Measurements from ENCODE around the gene YTHDF1. TPM values are rescaled to one million over a fixed set of nuclear protein-coding genes. Genes with fewer than 3 reads are reported as not detected.

YTHDF1 gene
- total and polyA plus RNA-seq, 2 donors (not counting 1 experiment from before 2014, with no cell fraction given) = 16.3 to 25.9 TPM

DNA sequence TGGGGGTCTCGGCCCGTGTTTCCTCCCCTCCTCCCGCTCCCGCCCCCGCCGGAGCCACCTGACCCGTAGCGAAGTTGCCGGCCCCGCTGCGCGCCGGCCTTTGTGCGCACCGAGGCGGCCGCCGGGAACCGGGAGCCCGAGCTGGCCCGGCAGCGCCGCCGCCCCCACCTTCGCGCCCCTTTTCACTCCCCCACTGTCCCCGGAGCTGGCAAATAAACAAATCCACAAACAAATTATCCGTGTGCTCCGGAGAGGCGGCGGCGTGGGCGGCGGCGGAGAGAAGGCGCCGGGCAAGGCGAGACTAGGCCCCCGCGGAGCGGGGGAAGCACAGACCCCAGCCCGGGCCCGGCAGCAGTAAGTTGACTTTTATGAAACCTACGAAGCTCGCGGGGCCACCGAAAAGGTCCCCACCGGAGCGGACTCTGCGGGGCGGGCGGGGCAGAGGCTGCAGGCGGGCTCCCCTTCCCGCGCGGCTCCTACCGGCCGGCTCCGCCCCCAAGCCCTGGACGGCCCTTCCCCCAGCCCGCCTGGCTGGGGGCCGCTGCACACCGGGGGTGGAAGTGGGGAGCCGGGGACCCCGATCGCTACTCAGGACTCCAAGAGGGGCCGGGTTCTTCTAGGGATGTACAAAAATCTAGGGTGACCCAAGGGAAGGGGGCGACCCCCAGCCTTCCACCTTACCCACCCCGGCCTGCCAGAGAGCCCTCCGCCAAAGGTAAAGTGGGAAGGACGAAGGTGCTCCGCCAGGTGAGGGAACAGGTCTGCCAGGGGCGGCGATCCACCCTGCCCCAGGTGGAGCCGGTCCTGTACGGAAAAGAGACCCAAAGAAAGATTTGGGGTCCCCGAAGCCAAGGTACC is 40.7 kb downstream of the YTHDF1 start:
- Histone ChIP-seq H3K79me2 (ENCODE audit: control insufficient read depth, insufficient read depth, low read length) (no peaks in the 10 kb centered on the region), H3K9me3 (ENCODE audit: control insufficient read depth, insufficient read depth, low read depth, low read length) (no peaks in the 10 kb centered on the region), H4K20me1 (ENCODE audit: control insufficient read depth, extremely low read depth, insufficient read depth, low read length) (no peaks in the 10 kb centered on the region), H3K4me3 (replicated peaks in 1 of 4; ENCODE audit: control extremely low read depth in 1 of 4, insufficient read depth in 1 of 4, low read depth in 3 of 4, low read length in 4 of 4) (no peak overlapping the region), H3K27ac (ENCODE audit: insufficient read depth, low read length) (no peak overlapping the region), H3K4me2 (ENCODE audit: extremely low read depth, insufficient read depth, low read length) (no peak overlapping the region), H3K4me1 (ENCODE audit: control insufficient read depth, extremely low read depth, insufficient read depth, low read length) (no peaks in the 10 kb centered on the region), H2AFZ (ENCODE audit: low read length) (no peak overlapping the region), H3K27me3 (ENCODE audit: control insufficient read depth, insufficient read depth, low read length) (peaks cover 53% of the 10 kb centered on the region), H3K9ac (ENCODE audit: insufficient read depth, low read length) (no peak overlapping the region), H3K36me3 (ENCODE audit: control insufficient read depth, insufficient read depth, low read length) (no peaks in the 10 kb centered on the region)
- DNase-seq (ENCODE audit: low read depth in 2 of 2) = no peak
- peak; percentile 23 for TF ChIP-seq EZH2 (IDR thresholded peaks at IDR 0.05; ENCODE audit: low read length, missing control alignments)
- TF ChIP-seq, protein P1, sequence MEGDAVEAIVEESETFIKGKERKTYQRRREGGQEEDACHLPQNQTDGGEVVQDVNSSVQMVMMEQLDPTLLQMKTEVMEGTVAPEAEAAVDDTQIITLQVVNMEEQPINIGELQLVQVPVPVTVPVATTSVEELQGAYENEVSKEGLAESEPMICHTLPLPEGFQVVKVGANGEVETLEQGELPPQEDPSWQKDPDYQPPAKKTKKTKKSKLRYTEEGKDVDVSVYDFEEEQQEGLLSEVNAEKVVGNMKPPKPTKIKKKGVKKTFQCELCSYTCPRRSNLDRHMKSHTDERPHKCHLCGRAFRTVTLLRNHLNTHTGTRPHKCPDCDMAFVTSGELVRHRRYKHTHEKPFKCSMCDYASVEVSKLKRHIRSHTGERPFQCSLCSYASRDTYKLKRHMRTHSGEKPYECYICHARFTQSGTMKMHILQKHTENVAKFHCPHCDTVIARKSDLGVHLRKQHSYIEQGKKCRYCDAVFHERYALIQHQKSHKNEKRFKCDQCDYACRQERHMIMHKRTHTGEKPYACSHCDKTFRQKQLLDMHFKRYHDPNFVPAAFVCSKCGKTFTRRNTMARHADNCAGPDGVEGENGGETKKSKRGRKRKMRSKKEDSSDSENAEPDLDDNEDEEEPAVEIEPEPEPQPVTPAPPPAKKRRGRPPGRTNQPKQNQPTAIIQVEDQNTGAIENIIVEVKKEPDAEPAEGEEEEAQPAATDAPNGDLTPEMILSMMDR (conservative IDR thresholded peaks at IDR 0.05 in 1 of 2, IDR thresholded peaks at IDR 0.05 in 1 of 2; ENCODE audit: low read depth in 1 of 2, low read length in 2 of 2) = no peak

DNA sequence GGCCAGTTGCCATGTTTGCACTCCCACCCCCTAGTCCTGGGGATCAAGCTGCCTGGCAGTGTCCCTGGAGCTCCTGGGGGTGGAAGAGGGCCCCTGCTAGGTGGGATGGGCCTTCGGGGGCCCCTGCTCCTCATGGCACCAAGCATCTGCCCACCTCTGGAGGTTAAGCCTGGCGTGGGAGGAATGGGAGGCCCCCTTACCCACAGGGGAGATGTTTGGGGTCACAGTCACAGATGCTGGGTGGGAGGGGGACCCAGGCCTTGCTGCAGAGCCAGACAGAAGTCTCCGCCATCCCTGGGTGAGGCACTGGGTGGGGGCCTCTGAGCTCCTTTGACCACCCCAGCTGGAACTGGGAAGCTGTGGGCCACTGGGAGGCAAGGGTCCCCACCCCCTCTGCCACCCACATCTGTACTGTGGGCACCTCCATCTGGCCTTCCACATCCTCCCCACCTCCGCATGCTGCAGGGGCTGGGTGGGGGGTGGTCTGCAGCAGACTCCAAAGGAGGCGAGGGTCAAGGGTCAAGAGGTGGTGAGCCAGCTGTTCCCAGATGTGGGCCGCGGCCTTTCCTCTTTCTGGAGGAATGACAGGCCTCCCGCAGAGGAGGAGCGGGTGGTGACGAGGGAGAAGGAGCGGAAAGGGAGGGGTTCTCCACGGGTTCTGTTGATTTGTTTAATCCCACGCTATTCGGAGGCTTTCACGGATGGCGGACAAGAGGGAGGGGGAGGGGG is 41.5 kb downstream of the YTHDF1 start:
- TF ChIP-seq, protein P1 (conservative IDR thresholded peaks at IDR 0.05 in 1 of 2, IDR thresholded peaks at IDR 0.05 in 1 of 2; ENCODE audit: low read depth in 1 of 2, low read length in 2 of 2) = no peak
- no peak for TF ChIP-seq EZH2 (IDR thresholded peaks at IDR 0.05; ENCODE audit: low read length, missing control alignments)
- Histone ChIP-seq H3K4me1 (ENCODE audit: control insufficient read depth, extremely low read depth, insufficient read depth, low read length) (no peaks in the 10 kb centered on the region), H3K79me2 (ENCODE audit: control insufficient read depth, insufficient read depth, low read length) (no peaks in the 10 kb centered on the region), H3K4me2 (ENCODE audit: extremely low read depth, insufficient read depth, low read length) (no peak overlapping the region), H3K27me3 (ENCODE audit: control insufficient read depth, insufficient read depth, low read length) (peaks cover 47% of the 10 kb centered on the region), H3K9ac (ENCODE audit: insufficient read depth, low read length) (no peak overlapping the region), H3K27ac (ENCODE audit: insufficient read depth, low read length) (no peak overlapping the region), H3K36me3 (ENCODE audit: control insufficient read depth, insufficient read depth, low read length) (no peaks in the 10 kb centered on the region), H2AFZ (ENCODE audit: low read length) (no peak overlapping the region), H3K4me3 (replicated peaks in 1 of 4; ENCODE audit: control extremely low read depth in 1 of 4, insufficient read depth in 1 of 4, low read depth in 3 of 4, low read length in 4 of 4) (no peak overlapping the region), H3K9me3 (ENCODE audit: control insufficient read depth, insufficient read depth, low read depth, low read length) (no peaks in the 10 kb centered on the region), H4K20me1 (ENCODE audit: control insufficient read depth, extremely low read depth, insufficient read depth, low read length) (no peaks in the 10 kb centered on the region)
- no peak for DNase-seq (ENCODE audit: low read depth in 2 of 2)

GRCh38 chr20:63173552-63174191 is 42.3 kb downstream of the YTHDF1 start:
- no peak overlapping the region for H2AFZ ChIP-seq (ENCODE audit: low read length)
- H3K4me2 ChIP-seq (ENCODE audit: extremely low read depth, insufficient read depth, low read length) = no peak overlapping the region
- H3K36me3 ChIP-seq (ENCODE audit: control insufficient read depth, insufficient read depth, low read length) = no peaks in the 10 kb centered on the region
- no peaks in the 10 kb centered on the region for H4K20me1 ChIP-seq (ENCODE audit: control insufficient read depth, extremely low read depth, insufficient read depth, low read length)
- TF ChIP-seq, protein P1 (conservative IDR thresholded peaks at IDR 0.05 in 1 of 2, IDR thresholded peaks at IDR 0.05 in 1 of 2; ENCODE audit: low read depth in 1 of 2, low read length in 2 of 2) = no peak
- no peak for TF ChIP-seq EZH2 (IDR thresholded peaks at IDR 0.05; ENCODE audit: low read length, missing control alignments)
- no peaks in the 10 kb centered on the region for H3K4me1 ChIP-seq (ENCODE audit: control insufficient read depth, extremely low read depth, insufficient read depth, low read length)
- no peaks in the 10 kb centered on the region for H3K9me3 ChIP-seq (ENCODE audit: control insufficient read depth, insufficient read depth, low read depth, low read length)
- peaks cover 43% of the 10 kb centered on the region for H3K27me3 ChIP-seq (ENCODE audit: control insufficient read depth, insufficient read depth, low read length)
- H3K9ac ChIP-seq (ENCODE audit: insufficient read depth, low read length) = no peak overlapping the region
- no peak for DNase-seq (ENCODE audit: low read depth in 2 of 2)
- no peak overlapping the region for H3K27ac ChIP-seq (ENCODE audit: insufficient read depth, low read length)
- H3K79me2 ChIP-seq (ENCODE audit: control insufficient read depth, insufficient read depth, low read length) = no peaks in the 10 kb centered on the region
- no peak overlapping the region for H3K4me3 ChIP-seq (replicated peaks in 1 of 4; ENCODE audit: control extremely low read depth in 1 of 4, insufficient read depth in 1 of 4, low read depth in 3 of 4, low read length in 4 of 4)

All from fibroblast of lung (primary cell).